Measurements from ENCODE around the gene MARVELD1.

MARVELD1 gene

GRCh38 chr10:97752956-97753355, 39.4 kb downstream of the MARVELD1 start:
- in situ Hi-C loops (cut with MboI; ENCODE audit: low sequenced_read_pairs), result no loop called here

- in situ Hi-C loops (cut with MboI; ENCODE audit: low sequenced_read_pairs), result no loop called here
These were observed 41.2 kb downstream of the MARVELD1 start for GRCh38 chr10:97754726-97755125.

- in situ Hi-C loops (cut with MboI; ENCODE audit: low sequenced_read_pairs), result no loop called here
These were observed 42.2 kb downstream of the MARVELD1 start for GRCh38 chr10:97755718-97756117.

- in situ Hi-C loops (cut with MboI; ENCODE audit: low sequenced_read_pairs), result no loop called here
These were observed 43.9 kb downstream of the MARVELD1 start for GRCh38 chr10:97757471-97757870.

GRCh38 chr10:97759158-97759887, 45.8 kb downstream of the MARVELD1 start:
- in situ Hi-C loops (cut with MboI; ENCODE audit: low sequenced_read_pairs), result no loop called here

GRCh38 chr10:97759946-97760345, 46.4 kb downstream of the MARVELD1 start:
- in situ Hi-C loops (cut with MboI; ENCODE audit: low sequenced_read_pairs), result no loop called here

GRCh38 chr10:97760461-97761257, 47.1 kb downstream of the MARVELD1 start:
- in situ Hi-C loops (cut with MboI; ENCODE audit: low sequenced_read_pairs), result no loop called here

- in situ Hi-C loops (cut with MboI; ENCODE audit: low sequenced_read_pairs), result no loop called here
These were observed 47.9 kb downstream of the MARVELD1 start for GRCh38 chr10:97761331-97761865.

- in situ Hi-C loops (cut with MboI; ENCODE audit: low sequenced_read_pairs), result no loop called here
These were observed 48.5 kb downstream of the MARVELD1 start for GRCh38 chr10:97762056-97762455.

- in situ Hi-C loops (cut with MboI; ENCODE audit: low sequenced_read_pairs), result no loop called here
These were observed 49.3 kb downstream of the MARVELD1 start for GRCh38 chr10:97762816-97763215.

GRCh38 chr10:97763411-97763810, 49.9 kb downstream of the MARVELD1 start:
- in situ Hi-C loops (cut with MboI; ENCODE audit: low sequenced_read_pairs), result no loop called here

- in situ Hi-C loops (cut with MboI; ENCODE audit: low sequenced_read_pairs), result no loop called here
These were observed 50.4 kb downstream of the MARVELD1 start for GRCh38 chr10:97763947-97764346.

GRCh38 chr10:97764519-97764931, 51.0 kb downstream of the MARVELD1 start:
- in situ Hi-C loops (cut with MboI; ENCODE audit: low sequenced_read_pairs), result no loop called here

- in situ Hi-C loops (cut with MboI; ENCODE audit: low sequenced_read_pairs), result no loop called here
These were observed 51.7 kb downstream of the MARVELD1 start for GRCh38 chr10:97765201-97765600.

- in situ Hi-C loops (cut with MboI; ENCODE audit: low sequenced_read_pairs), result no loop called here
These were observed 52.7 kb downstream of the MARVELD1 start for GRCh38 chr10:97766106-97766810.

GRCh38 chr10:97766996-97767924, 53.7 kb downstream of the MARVELD1 start:
- in situ Hi-C loops (cut with MboI; ENCODE audit: low sequenced_read_pairs), result no loop called here

All from HL-60/S4 treated with phorbol 12-myristate 13-acetate at 8.2 ng/mL for 4 days and 3 days (cell line).